Hepatocyte (in vitro differentiated cells): ENCODE measurements around the gene ZMYND10. TPM values are rescaled to one million over a fixed set of nuclear protein-coding genes. Genes with fewer than 3 reads are reported as not detected.
A peak's percentile ranks its signal among the peaks of the same experiment; 100 is the strongest.

Experiments
- DNase-seq: peaks from one replicate; pipeline ENCODE4 v3.0.0-alpha.2; 2016; ENCODE audit warnings: low spot score
- H2AFZ ChIP-seq: fragments of 200-600 bp; sonication (generic); 2 replicates; pipeline ENCODE4 v1.6.0; 2016; ENCODE audit warnings: antibody characterized with exemption, mild to moderate bottlenecking
- H3K27ac ChIP-seq: fragments of 200-600 bp; sonication (generic); 2 replicates; pipeline ENCODE4 v1.5.1; 2016; ENCODE audit warnings: mild to moderate bottlenecking
- H3K27me3 ChIP-seq: fragments of 200-600 bp; sonication (generic); 2 replicates; pipeline ENCODE4 v1.6.1; 2016
- H3K36me3 ChIP-seq: fragments of 200-600 bp; sonication (generic); replicated peaks from 2 replicates; pipeline ENCODE4 v1.5.1; 2016; ENCODE audit warnings: low read depth; ENCODE audit not compliant: insufficient read depth
- H3K4me1 ChIP-seq: fragments of 200-600 bp; sonication (generic); 2 replicates; pipeline ENCODE4 v1.5.1; 2016; ENCODE audit warnings: mild to moderate bottlenecking, moderate library complexity; ENCODE audit not compliant: insufficient read depth
- H3K4me2 ChIP-seq: fragments of 200-600 bp; sonication (generic); 2 replicates; pipeline ENCODE4 v1.6.0; 2016
- H3K4me3 ChIP-seq: fragments of 200-600 bp; sonication (generic); 2 replicates; pipeline ENCODE4 v1.5.1; 2016; ENCODE audit warnings: mild to moderate bottlenecking
- H3K79me2 ChIP-seq: fragments of 200-600 bp; sonication (generic); 2 replicates; pipeline ENCODE4 v1.6.0; 2017; ENCODE audit warnings: mild to moderate bottlenecking
- H3K9me2 ChIP-seq: fragments of 200-600 bp; sonication (generic); replicated peaks from 2 replicates; pipeline ENCODE4 v1.6.0; 2017; ENCODE audit warnings: mild to moderate bottlenecking; ENCODE audit not compliant: insufficient read depth
- H3K9me3 ChIP-seq: fragments of 200-600 bp; sonication (generic); 2 replicates; pipeline ENCODE4 v1.5.1; 2016; ENCODE audit warnings: low read depth, mild to moderate bottlenecking
- H4K20me1 ChIP-seq: fragments of 200-600 bp; sonication (generic); 2 replicates; pipeline ENCODE4 v1.6.0; 2016; ENCODE audit warnings: mild to moderate bottlenecking; ENCODE audit not compliant: insufficient read depth, poor library complexity, severe bottlenecking
- EZH2 ChIP-seq: fragments of 200-600 bp; sonication (generic); IDR thresholded peaks from 2 replicates; pipeline ENCODE4 v1.6.1; 2016; ENCODE audit warnings: antibody characterized with exemption, mild to moderate bottlenecking, borderline replicate concordance
- EZH2phosphoT487 ChIP-seq: fragments of 200-600 bp; sonication (generic); IDR thresholded peaks from one replicate; pipeline ENCODE4 v1.6.1; 2018; ENCODE audit warnings: antibody characterized with exemption, mild to moderate bottlenecking, low read depth, moderate library complexity; ENCODE audit not compliant: unreplicated experiment, severe bottlenecking
- WGBS: methylation state at CpG from one replicate; pipeline ENCODE4 v1.1.6; 2016; ENCODE audit warnings: low lambda C conversion rate; ENCODE audit errors: missing lambda C conversion rate; 5-methylcytosine and 5-hydroxymethylcytosine counted together
- polyA plus RNA-seq: library from polyadenylated mRNA; unstranded; fragments of >200 nt; fragmentation: Nextera tagmentation; extraction: Ambion mirVana; gene quantifications from 2 replicates; pipeline ENCODE4 v1.2.1, GENCODE V29; 2016
- total RNA-seq: library from RNA; depleted of rRNA; stranded (reverse); fragments of >200 nt; gene quantifications from 2 replicates; pipeline ENCODE4 v1.2.3, GENCODE V29; 2014
- TF ChIP-seq, protein P1 (sequence below): fragments of 200-600 bp; sonication (generic); IDR thresholded peaks from 2 replicates; pipeline ENCODE4 v1.5.1; 2016; ENCODE audit warnings: antibody characterized with exemption, mild to moderate bottlenecking; ENCODE audit not compliant: poor library complexity

The ZMYND10 gene
- total and polyA plus RNA-seq, 2 experiments from 2014 or later: 0.20 to 0.77 TPM

DNA sequence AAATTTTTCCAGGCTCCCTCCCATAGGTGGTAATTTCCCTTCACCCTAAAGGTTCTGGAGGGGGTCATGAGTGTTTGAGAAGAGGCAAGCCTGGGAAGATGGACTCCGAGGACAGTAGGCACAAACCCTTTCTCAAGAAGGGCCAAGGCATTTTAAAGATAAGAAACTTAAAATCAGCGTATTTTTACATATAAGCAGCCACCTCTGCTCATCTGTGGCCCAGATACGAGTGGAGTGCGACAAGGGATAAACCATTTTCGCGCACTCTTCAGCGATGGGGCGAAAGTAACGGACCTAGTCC lies 5.4 kb downstream of the ZMYND10 start:
- no peaks in the 10 kb centered on the region for H4K20me1 ChIP-seq
- WGBS: 45% methylated on average over 9 of the region's 9 CpGs
- H3K4me3 ChIP-seq: no peak overlapping the region
- peaks cover 31% of the 10 kb centered on the region for H3K4me1 ChIP-seq
- peaks cover 25% of the 10 kb centered on the region for H3K27me3 ChIP-seq
- peak overlapping the region; percentile 77 for H3K4me2 ChIP-seq
- H3K9me3 ChIP-seq: no peaks in the 10 kb centered on the region
- H3K79me2 ChIP-seq: peaks cover 16% of the 10 kb centered on the region
- H3K36me3 ChIP-seq: no peaks in the 10 kb centered on the region
- no peak for DNase-seq
- no peak overlapping the region for H3K27ac ChIP-seq
- H3K9me2 ChIP-seq: no peaks in the 10 kb centered on the region
- TF ChIP-seq EZH2: no peak
- TF ChIP-seq, protein P1, sequence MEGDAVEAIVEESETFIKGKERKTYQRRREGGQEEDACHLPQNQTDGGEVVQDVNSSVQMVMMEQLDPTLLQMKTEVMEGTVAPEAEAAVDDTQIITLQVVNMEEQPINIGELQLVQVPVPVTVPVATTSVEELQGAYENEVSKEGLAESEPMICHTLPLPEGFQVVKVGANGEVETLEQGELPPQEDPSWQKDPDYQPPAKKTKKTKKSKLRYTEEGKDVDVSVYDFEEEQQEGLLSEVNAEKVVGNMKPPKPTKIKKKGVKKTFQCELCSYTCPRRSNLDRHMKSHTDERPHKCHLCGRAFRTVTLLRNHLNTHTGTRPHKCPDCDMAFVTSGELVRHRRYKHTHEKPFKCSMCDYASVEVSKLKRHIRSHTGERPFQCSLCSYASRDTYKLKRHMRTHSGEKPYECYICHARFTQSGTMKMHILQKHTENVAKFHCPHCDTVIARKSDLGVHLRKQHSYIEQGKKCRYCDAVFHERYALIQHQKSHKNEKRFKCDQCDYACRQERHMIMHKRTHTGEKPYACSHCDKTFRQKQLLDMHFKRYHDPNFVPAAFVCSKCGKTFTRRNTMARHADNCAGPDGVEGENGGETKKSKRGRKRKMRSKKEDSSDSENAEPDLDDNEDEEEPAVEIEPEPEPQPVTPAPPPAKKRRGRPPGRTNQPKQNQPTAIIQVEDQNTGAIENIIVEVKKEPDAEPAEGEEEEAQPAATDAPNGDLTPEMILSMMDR: no peak
- TF ChIP-seq EZH2phosphoT487: no peak
- no peak overlapping the region for H2AFZ ChIP-seq

DNA sequence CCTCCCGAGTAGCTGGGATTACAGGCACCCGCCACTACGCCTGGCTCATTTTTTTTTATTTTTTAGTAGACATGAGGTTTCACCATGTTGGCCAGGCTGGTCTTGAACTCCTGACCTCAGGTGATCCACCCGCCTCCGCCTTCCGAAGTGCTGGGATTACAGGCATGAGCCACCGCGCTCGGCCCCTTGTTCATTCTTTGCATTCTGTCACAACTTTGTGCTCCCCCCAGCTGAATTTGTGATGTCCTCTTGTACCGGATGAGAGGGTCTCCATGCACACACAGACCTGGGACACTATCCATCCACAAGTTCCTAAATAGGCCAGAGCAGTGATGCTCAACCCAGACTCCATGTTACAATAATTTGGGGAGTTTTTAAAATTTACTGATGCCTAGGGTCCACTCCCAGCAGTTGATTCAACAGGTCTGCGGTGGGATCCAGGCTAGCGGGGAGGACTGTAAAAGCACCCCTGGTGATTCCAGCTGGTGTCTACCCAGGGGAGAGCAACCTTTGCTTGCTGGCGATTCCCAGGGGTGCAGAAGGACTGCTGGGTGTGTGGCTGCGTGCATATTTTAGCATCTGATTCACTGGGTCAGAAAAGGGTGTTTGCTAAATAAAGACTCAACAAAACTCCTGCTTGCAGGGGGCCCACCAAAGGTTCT lies 5.9 kb downstream of the ZMYND10 start:
- no peak overlapping the region for H3K4me3 ChIP-seq
- no peak overlapping the region for H2AFZ ChIP-seq
- no peaks in the 10 kb centered on the region for H3K9me3 ChIP-seq
- no peaks in the 10 kb centered on the region for H4K20me1 ChIP-seq
- no peak overlapping the region for H3K4me2 ChIP-seq
- TF ChIP-seq EZH2: no peak
- no peak for TF ChIP-seq EZH2phosphoT487
- TF ChIP-seq, protein P1: no peak
- 92% methylated on average over 14 of the region's 14 CpGs for WGBS
- H3K79me2 ChIP-seq: peaks cover 20% of the 10 kb centered on the region
- no peak overlapping the region for H3K27ac ChIP-seq
- peaks cover 34% of the 10 kb centered on the region for H3K4me1 ChIP-seq
- peaks cover 25% of the 10 kb centered on the region for H3K27me3 ChIP-seq
- H3K9me2 ChIP-seq: no peaks in the 10 kb centered on the region
- no peak for DNase-seq
- H3K36me3 ChIP-seq: no peaks in the 10 kb centered on the region

DNA sequence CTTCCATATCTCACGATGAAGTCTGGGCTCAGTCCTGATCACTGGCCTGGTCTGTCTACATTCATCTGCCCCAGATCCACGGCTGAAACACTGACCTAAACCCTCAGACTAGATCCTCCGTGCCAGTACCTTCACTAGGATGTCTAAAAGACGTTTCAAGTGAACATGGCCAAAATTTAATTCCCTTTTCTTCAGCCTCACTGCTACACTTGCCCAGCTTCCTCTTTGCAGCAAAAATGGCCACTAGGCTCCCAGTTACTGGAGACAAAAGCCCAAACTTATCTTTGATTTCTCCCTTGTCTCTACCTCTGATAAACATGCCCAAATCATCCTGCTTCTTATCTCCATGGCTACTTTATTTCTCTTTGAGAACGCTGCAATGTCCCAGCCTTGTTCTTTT lies 6.6 kb downstream of the ZMYND10 start:
- Histone ChIP-seq H3K27me3 (peaks cover 25% of the 10 kb centered on the region), H3K9me2 (no peaks in the 10 kb centered on the region), H2AFZ (no peak overlapping the region), H3K36me3 (no peaks in the 10 kb centered on the region), H3K79me2 (peaks cover 27% of the 10 kb centered on the region), H3K4me1 (peaks cover 34% of the 10 kb centered on the region), H3K9me3 (no peaks in the 10 kb centered on the region), H3K27ac (no peak overlapping the region), H4K20me1 (peaks cover under 1% of the 10 kb centered on the region), H3K4me3 (no peak overlapping the region), H3K4me2 (no peak overlapping the region)
- 84% methylated on average over 5 of the region's 5 CpGs for WGBS
- DNase-seq: no peak
- TF ChIP-seq, protein P1: no peak
- TF ChIP-seq EZH2phosphoT487 (no peak), EZH2 (no peak)
